ENCODE data around the gene ADAMTS6.

ADAMTS6 gene

DNA sequence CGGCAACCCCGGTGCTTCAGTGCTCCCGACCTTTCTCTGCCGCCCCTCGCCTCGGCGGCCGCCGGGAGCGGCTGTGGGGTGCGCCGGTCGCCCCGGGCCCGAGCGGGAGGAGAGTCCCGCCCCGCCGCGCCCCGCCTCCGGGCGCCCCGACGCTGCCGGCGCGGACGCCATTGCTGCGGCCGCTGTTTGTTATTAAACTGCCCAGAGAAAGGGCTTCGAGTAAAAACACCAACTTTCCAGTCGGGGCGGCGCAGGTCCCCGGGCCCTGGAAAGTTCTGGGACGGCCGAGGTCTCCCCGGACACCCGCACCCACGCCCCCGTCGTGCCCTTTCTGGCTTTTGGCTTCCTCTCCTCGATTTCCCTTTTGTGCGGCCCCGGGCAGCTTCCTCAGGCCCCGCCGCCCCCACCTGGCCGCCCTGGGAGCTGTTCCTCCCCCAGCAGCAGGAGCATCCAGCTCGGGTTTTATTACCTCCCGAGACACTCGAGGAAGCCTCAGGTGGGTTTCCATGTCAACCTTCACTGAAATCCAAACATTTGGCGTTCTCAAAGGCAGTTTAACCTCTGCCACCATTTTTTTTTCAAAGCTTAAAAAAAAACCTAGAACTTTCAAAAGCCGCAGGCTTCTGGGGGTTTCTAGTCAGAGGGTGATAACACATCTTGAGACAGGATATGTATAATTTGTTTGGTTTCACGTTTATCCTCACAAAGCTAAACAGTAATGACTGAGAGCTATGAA is 378.6 kb downstream of the ADAMTS6 start:
- DNase-seq, result peak; percentile 75 to 92 (median 91)

DNA sequence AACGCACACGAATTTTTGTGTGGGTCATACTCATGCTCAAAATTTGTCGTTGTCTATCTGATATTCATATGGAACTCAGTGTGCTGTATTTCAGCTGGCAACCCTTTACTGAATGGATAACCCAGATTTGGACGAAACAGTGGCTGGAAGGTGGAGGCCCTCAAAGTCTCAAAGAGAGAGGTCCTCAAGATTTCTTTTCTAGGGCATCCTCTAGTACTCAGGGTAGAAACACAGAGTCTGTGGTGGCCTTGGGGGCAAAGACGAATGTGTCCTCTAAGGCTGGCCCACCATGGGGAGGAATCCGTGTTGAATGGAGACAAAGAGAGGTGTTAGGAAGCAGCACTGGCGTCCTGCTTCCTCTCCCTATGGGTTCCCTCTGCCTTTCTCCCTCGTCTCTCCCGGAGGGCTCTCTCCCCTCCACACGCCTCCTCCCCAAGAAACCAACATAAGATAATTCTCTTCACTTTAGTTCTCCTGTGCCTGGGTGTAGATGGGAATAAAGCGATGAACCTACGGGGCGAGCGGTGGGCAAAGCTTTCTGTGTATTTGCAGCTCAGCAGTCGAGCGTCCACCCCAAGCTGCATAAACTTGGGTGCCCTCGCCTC is 379.2 kb downstream of the ADAMTS6 start:
- peak; percentile 35 to 67 (median 54) for DNase-seq

DNA sequence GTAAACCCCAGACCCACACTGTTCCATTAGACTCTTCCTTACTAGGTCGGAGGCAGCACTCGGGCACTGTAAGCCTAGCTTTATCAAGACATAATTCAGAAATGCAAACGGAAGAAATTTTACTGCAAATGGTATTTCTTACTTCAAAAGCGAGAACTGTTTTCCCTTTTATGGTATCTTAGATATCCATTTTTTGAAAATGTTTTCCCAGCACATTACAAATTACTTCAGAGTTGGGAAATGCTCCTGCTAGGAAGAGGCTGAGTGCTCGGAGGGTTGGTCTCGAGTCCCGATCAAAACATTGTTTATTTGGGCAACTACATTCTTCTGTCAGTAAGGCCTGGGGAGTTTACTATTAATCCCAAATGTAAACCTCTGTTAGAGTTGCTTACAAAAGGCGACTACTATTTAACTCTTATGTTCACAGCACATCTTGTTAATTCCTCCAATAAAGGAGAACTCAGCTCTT is 380.1 kb downstream of the ADAMTS6 start:
- no peak for DNase-seq

DNA sequence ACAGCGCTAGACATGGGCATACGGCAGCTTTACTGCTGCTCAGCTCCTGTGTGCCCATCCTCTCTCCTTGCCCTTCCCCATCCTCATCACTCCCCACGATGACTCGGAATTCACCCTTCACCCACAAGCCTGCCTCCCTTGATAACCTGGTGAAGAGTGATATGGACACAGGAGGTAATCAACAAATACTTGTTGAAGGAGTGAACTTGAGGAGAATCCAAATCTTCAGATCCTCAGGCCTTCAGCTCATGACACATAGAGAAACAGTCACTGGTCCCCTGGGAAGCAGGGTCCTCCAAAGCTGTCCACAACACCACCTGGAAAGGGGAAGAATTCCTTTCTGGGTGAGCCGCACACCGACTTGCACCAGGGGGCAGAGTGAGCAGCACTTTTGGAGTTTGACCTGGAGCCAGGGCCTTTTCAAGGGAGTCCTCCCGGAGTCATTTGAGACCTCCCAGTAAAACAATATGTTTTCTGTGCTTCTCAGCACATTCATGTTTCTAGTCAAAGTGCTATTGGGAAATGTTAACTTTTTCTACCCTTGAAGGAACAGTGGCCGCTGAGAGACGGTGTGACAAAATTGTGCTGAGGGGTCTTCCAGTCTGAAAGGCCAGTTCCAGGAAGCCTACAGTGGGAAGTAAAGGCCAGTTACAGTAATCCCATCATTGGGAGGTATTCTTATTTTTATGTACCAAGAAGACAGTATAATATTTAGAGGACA is 380.6 kb downstream of the ADAMTS6 start:
- peak; percentile 35 to 66 (median 64) for DNase-seq

Data from NCI-H1417 (cell line).